Stimulated activated CD8-positive, alpha-beta memory T cell treated with anti-CD3 and anti-CD28 coated beads, Interleukin-12 subunit alpha, Interleukin-12 subunit beta, amount 100 ng/mL, for 24 hours (primary cell): ENCODE measurements around the gene KLHL1.

ENCODE experiments used
- DNase-seq: peaks from one replicate; pipeline ENCODE4 v3.0.0-alpha.2; 2020; ENCODE audit errors: extremely low read depth

Gene KLHL1

GRCh38 chr13:70016116-70016515 is 92.1 kb downstream of the KLHL1 start:
- no peak for DNase-seq

- no peak for DNase-seq
These were observed 93.9 kb downstream of the KLHL1 start for GRCh38 chr13:70014337-70014736.

- DNase-seq, result no peak
These were observed 108.4 kb downstream of the KLHL1 start for GRCh38 chr13:69999875-70000274.

GRCh38 chr13:69997061-69997460 is 111.2 kb downstream of the KLHL1 start:
- no peak for DNase-seq

GRCh38 chr13:69980799-69981198 is 127.5 kb downstream of the KLHL1 start:
- DNase-seq, result no peak

GRCh38 chr13:69975496-69975895 is 132.8 kb downstream of the KLHL1 start:
- no peak for DNase-seq

GRCh38 chr13:69970520-69970919 is 137.7 kb downstream of the KLHL1 start:
- DNase-seq, result no peak

GRCh38 chr13:69959046-69959445 is 149.2 kb downstream of the KLHL1 start:
- DNase-seq, result no peak

GRCh38 chr13:69956839-69957238 is 151.4 kb downstream of the KLHL1 start:
- DNase-seq, result no peak

- DNase-seq, result no peak
These were observed 151.9 kb downstream of the KLHL1 start for GRCh38 chr13:69956349-69956748.

- DNase-seq, result no peak
These were observed 153.0 kb downstream of the KLHL1 start for GRCh38 chr13:69955271-69955670.

GRCh38 chr13:69951412-69951811 is 156.8 kb downstream of the KLHL1 start:
- DNase-seq, result no peak

GRCh38 chr13:69950160-69950559 is 158.1 kb downstream of the KLHL1 start:
- DNase-seq, result no peak

- no peak for DNase-seq
These were observed 160.2 kb downstream of the KLHL1 start for GRCh38 chr13:69948016-69948415.

GRCh38 chr13:69947582-69947981 is 160.7 kb downstream of the KLHL1 start:
- no peak for DNase-seq

GRCh38 chr13:69946511-69946910 is 161.7 kb downstream of the KLHL1 start:
- no peak for DNase-seq

GRCh38 chr13:69935043-69935442 is 173.2 kb downstream of the KLHL1 start:
- DNase-seq, result no peak

- no peak for DNase-seq
These were observed 180.0 kb downstream of the KLHL1 start for GRCh38 chr13:69928262-69928661.

GRCh38 chr13:69921156-69921555 is 187.1 kb downstream of the KLHL1 start:
- DNase-seq, result no peak

- DNase-seq, result no peak
These were observed 195.6 kb downstream of the KLHL1 start for GRCh38 chr13:69912630-69913029.

- no peak for DNase-seq
These were observed 197.5 kb downstream of the KLHL1 start for GRCh38 chr13:69910800-69911199.

- no peak for DNase-seq
These were observed 203.5 kb downstream of the KLHL1 start for GRCh38 chr13:69904784-69905183.

GRCh38 chr13:69903081-69903480 is 205.2 kb downstream of the KLHL1 start:
- no peak for DNase-seq

- DNase-seq, result no peak
These were observed 225.8 kb downstream of the KLHL1 start for GRCh38 chr13:69882451-69882850.

- no peak for DNase-seq
These were observed 228.3 kb downstream of the KLHL1 start for GRCh38 chr13:69879936-69880335.
